Transverse colon (tissue), 4 donors: ENCODE data around the gene PIP5K1B. TPM values are rescaled to one million over a fixed set of nuclear protein-coding genes. Genes with fewer than 3 reads are reported as not detected.
A peak's percentile ranks its signal among the peaks of the same experiment; 100 is the strongest.

ENCODE experiments used
- DNase-seq: peaks from one replicate; pipeline ENCODE4 v3.0.0-alpha.2; 2019
- H3K27ac ChIP-seq, 4 donors: fragments of 200-600 bp; sonication (generic); 2 replicates each; pipeline ENCODE4 v1.5.1; 2016 to 2018; ENCODE audit warnings: inconsistent platforms in 4 of 4
- H3K27me3 ChIP-seq: fragments of 200-600 bp; sonication (generic); 2 replicates; pipeline ENCODE4 v1.5.1; 2017; ENCODE audit warnings: inconsistent platforms
- H3K36me3 ChIP-seq, 4 donors: fragments of 200-600 bp; sonication (generic); 2 replicates each; pipeline ENCODE4 v1.5.1; 2017 to 2019; ENCODE audit warnings: inconsistent platforms in 4 of 4
- H3K4me1 ChIP-seq, 4 donors: fragments of 200-600 bp; sonication (generic); 2 replicates each; pipeline ENCODE4 v1.5.1; 2017 to 2020; ENCODE audit warnings: inconsistent platforms in 4 of 4
- H3K4me3 ChIP-seq, 4 donors: fragments of 200-600 bp; sonication (generic); 1 replicate in 1 of 4; 2 replicates in 3 of 4; pipeline versions ENCODE4 v1.5.1 to v1.6.1; 2017 to 2019; ENCODE audit warnings: inconsistent platforms in 4 of 4
- H3K9me3 ChIP-seq, 2 donors: fragments of 200-600 bp; sonication (generic); 2 replicates each; pipeline ENCODE4 v1.5.1; 2017 to 2019; ENCODE audit warnings: inconsistent platforms in 2 of 2
- EP300 ChIP-seq: sonication (generic); formaldehyde crosslinking; IDR thresholded peaks from one replicate; pipeline ENCODE4 v1.6.1; 2017; ENCODE audit warnings: antibody characterized with exemption, low read depth
- POLR2A ChIP-seq: fragments of 450-650 bp; IDR thresholded peaks from one replicate; pipeline ENCODE4 v1.6.1; 2016; ENCODE audit warnings: antibody characterized with exemption, mild to moderate bottlenecking, moderate library complexity
- POLR2AphosphoS5 ChIP-seq, 3 donors: sonication (generic); formaldehyde crosslinking; IDR thresholded peaks; one replicate each; pipeline ENCODE4 v1.6.1; 2016; ENCODE audit warnings: antibody characterized with exemption in 3 of 3
- WGBS, 2 donors: methylation state at CpG; one replicate each; pipeline ENCODE4 v1.1.5; 2018; ENCODE audit warnings: low coverage in 1 of 2; 5-methylcytosine and 5-hydroxymethylcytosine counted together
- in situ Hi-C, 4 donors: fragments of 200-750 bp; cut with MboI; loops; one replicate each; pipeline versions ENCODE4 v1.15.0 to v1.15.1; 2017; ENCODE audit warnings: low sequenced_read_pairs in 3 of 4, low pct_ligation_motif_present in 1 of 4, low pct_unique_long_range_greater_than_20kb in 1 of 4
- intact Hi-C: fragments of 100-400 bp; cut with DNase I; formaldehyde crosslinking; loops from one replicate; pipeline ENCODE4 v1.15.1; 2023; ENCODE audit warnings: low total_unique reads
- total RNA-seq, 4 donors: library from RNA; depleted of rRNA; stranded (reverse); fragments of >200 nt; gene quantifications; one replicate each; pipeline ENCODE4 v1.1.0, GENCODE V29; 2016
- TF ChIP-seq, protein P1 (sequence below), 5 experiments: fragments of 200-600 bp in 3 of 5; fragments of 450-650 bp in 2 of 5; sonication (generic) in 3 of 5; IDR thresholded peaks; 1 replicate in 2 of 5; 2 replicates in 3 of 5; pipeline ENCODE4 v1.5.1; 2016 to 2017; ENCODE audit warnings: antibody characterized with exemption in 5 of 5, inconsistent platforms in 3 of 5, mild to moderate bottlenecking in 2 of 5, moderate library complexity in 1 of 5

The PIP5K1B gene
- total RNA-seq, 4 donors from 2014 or later = 45.6 to 104 (median 76.0) TPM

DNA sequence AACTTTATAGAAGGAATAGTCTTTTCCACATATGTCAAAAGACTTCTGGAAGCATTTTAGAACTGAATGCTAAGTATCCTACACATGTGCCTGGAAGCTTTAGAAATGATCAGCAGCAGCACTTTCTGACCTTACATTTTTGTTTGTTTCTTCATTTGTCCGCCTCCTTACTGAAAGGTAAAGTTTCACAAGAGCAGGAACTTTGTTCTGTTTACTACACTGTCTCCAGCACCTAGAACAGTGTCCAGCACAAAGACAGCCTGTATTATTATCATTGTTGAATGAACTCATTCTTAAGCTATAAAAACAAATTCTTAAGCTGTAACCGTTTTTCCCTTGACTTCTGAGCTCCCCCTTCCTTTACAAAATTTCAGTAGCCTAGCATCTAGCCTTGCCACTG is 14.8 kb downstream of the PIP5K1B start:
- Histone ChIP-seq H3K27me3 (no peaks in the 10 kb centered on the region), H3K36me3 (no peaks in the 10 kb centered on the region), H3K9me3 (no peaks in the 10 kb centered on the region), H3K27ac (peak overlapping the region; percentile 42 to 52 (median 48)), H3K4me1 (peaks cover 6 to 41% (median 25%) of the 10 kb centered on the region in 4 donors), H3K4me3 (no peak overlapping the region)
- in situ Hi-C loops (loop anchor here in 2 of 4 donors (25.0 kb wide), 2 partner anchors 117 to 267 kb away; no protein-coding TSS in a partner anchor), intact Hi-C loops (no loop called here)
- TF ChIP-seq, protein P1, sequence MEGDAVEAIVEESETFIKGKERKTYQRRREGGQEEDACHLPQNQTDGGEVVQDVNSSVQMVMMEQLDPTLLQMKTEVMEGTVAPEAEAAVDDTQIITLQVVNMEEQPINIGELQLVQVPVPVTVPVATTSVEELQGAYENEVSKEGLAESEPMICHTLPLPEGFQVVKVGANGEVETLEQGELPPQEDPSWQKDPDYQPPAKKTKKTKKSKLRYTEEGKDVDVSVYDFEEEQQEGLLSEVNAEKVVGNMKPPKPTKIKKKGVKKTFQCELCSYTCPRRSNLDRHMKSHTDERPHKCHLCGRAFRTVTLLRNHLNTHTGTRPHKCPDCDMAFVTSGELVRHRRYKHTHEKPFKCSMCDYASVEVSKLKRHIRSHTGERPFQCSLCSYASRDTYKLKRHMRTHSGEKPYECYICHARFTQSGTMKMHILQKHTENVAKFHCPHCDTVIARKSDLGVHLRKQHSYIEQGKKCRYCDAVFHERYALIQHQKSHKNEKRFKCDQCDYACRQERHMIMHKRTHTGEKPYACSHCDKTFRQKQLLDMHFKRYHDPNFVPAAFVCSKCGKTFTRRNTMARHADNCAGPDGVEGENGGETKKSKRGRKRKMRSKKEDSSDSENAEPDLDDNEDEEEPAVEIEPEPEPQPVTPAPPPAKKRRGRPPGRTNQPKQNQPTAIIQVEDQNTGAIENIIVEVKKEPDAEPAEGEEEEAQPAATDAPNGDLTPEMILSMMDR (IDR thresholded peaks at IDR 0.05) = no peak
- TF ChIP-seq POLR2A (no peak), EP300 (no peak), POLR2AphosphoS5 (IDR thresholded peaks at IDR 0.05) (peak in 1 of 3 donors; percentile 4)
- 8 to 25% methylated on average over 2 of the region's 2 CpGs for WGBS, 2 donors
- DNase-seq = no peak

DNA sequence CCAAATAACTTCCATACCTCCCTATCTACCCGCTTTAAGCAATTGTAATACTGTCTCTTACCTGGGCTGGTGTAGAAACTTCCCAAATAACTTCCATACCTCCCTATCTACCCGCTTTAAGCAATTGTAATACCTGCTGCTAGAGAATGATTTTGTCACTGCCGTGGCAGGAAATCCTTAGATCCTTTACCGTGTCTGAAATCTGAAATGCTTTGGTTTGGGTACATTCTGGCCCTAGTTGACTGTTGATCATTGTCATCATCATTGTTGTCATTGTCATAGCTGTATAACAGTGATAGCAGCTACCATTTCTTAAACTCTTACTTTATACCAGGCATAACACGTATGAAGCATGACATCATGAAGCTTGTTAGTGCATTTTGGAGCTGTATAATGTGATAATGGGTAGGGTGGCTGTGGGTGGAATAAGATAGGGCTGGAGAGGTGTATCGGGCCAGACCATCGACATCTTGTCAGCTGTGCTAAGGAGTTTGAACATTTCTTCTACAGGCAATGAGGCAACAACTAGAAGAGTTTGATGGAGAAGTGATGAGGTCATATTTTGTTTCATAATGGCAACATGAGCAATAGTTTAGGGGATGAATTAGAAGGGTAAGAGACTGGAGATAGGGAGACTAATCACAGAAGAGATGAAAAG is 15.7 kb downstream of the PIP5K1B start:
- H3K4me3 ChIP-seq = no peak overlapping the region
- 92 to 93% methylated on average over 7 of the region's 7 CpGs for WGBS, 2 donors
- H3K36me3 ChIP-seq = no peaks in the 10 kb centered on the region
- no peak overlapping the region for H3K27ac ChIP-seq
- H3K27me3 ChIP-seq = no peaks in the 10 kb centered on the region
- intact Hi-C loops = no loop called here
- DNase-seq = no peak
- H3K4me1 ChIP-seq = peaks cover 6 to 41% (median 25%) of the 10 kb centered on the region in 4 donors
- H3K9me3 ChIP-seq = no peaks in the 10 kb centered on the region
- in situ Hi-C loops = loop anchor here in 2 of 4 donors (25.0 kb wide), 2 partner anchors 117 to 267 kb away; no protein-coding TSS in a partner anchor
- no peak for TF ChIP-seq POLR2A
- TF ChIP-seq, protein P1 (IDR thresholded peaks at IDR 0.05) = no peak
- no peak for TF ChIP-seq POLR2AphosphoS5 (IDR thresholded peaks at IDR 0.05)
- no peak for TF ChIP-seq EP300

DNA sequence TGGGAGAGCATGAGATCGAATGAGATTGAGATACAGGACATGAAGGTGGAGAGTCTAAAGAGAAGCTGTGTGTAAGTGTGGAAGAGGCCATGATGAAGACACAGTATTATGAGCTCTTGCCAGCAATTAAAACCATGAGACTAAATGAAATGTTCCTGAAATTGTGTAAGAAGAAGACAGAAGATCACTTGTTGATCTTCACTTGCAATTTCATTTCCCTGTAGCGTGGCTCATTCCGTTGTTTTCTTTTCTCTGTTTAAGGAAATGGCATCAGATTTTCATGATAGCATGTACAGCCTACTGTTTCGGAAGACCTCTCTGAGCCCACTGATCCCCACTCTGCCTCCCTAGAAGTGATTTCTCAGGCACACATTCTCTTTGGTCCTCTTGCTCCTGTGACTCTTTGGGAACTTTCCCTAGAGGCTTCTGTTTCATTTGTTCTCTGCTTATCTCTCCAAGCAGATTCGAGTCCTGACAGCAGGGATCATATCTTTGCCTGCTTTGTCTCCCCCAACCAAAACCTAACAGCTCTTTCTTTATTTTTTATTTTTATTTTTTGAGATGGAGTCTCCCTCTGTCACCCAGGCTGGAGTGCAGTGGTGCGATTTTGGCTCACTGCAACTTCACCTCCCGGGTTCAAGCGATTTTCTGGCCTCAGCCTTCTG is 16.8 kb downstream of the PIP5K1B start:
- no peaks in the 10 kb centered on the region for H3K27me3 ChIP-seq
- DNase-seq = no peak
- H3K9me3 ChIP-seq = no peaks in the 10 kb centered on the region
- WGBS, 2 donors = 83 to 94% methylated on average over 6 to 8 of the region's 8 CpGs
- TF ChIP-seq POLR2A (no peak), EP300 (no peak), POLR2AphosphoS5 (IDR thresholded peaks at IDR 0.05) (no peak)
- TF ChIP-seq, protein P1 (IDR thresholded peaks at IDR 0.05) = no peak
- H3K36me3 ChIP-seq = no peaks in the 10 kb centered on the region
- in situ Hi-C loops (loop anchor here in 2 of 4 donors (25.0 kb wide), 2 partner anchors 116 to 266 kb away; no protein-coding TSS in a partner anchor), intact Hi-C loops (no loop called here)
- no peak overlapping the region for H3K4me3 ChIP-seq
- H3K27ac ChIP-seq = no peak overlapping the region
- peaks cover 6 to 38% (median 25%) of the 10 kb centered on the region in 4 donors for H3K4me1 ChIP-seq

DNA sequence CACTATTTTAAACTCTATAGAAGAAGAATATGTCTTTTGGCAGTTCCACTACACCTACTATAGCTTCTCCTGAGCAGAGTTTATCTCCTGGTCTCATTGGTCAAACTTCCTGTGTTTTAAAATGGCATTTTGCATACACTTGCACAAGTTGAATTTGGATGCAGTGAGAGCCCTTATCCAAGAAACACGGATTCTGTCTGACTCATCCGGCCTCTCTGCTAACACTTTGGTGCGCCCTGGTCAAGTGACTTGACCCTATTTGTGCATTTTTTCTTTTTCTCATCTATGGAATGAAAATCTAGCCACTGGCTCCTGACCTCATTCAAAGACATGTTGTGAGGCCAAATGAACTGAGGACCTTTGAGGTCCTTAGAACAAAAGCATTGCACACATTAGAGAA is 20.0 kb downstream of the PIP5K1B start:
- intact Hi-C loops = no loop called here
- in situ Hi-C loops = no loop called here

More for the DNA sequence above, 20.0 kb downstream of the PIP5K1B start:
- no peak overlapping the region for H3K4me3 ChIP-seq
- no peaks in the 10 kb centered on the region for H3K36me3 ChIP-seq
- H3K27me3 ChIP-seq = no peaks in the 10 kb centered on the region
- peaks cover 0 to 12% (median 1%) of the 10 kb centered on the region in 4 donors for H3K4me1 ChIP-seq
- H3K9me3 ChIP-seq = no peaks in the 10 kb centered on the region
- H3K27ac ChIP-seq = no peak overlapping the region
- TF ChIP-seq POLR2A (no peak), EP300 (no peak), POLR2AphosphoS5 (IDR thresholded peaks at IDR 0.05) (no peak)
- TF ChIP-seq, protein P1 (IDR thresholded peaks at IDR 0.05) = no peak
- no peak for DNase-seq
- WGBS, 2 donors = 83 to 84% methylated on average over 3 of the region's 3 CpGs
